ENCODE measurements around the gene KLHDC9. TPM values are rescaled to one million over a fixed set of nuclear protein-coding genes. Genes with fewer than 3 reads are reported as not detected.
A peak's percentile ranks its signal among the peaks of the same experiment; 100 is the strongest.

KLHDC9 gene
- total and polyA plus RNA-seq, 9 of the 15 experiments (the other 6 are each of a cell fraction or from before 2014, with no cell fraction given) = not detected

- TF ChIP-seq AFF4 (CRISPR knock-in tag; IDR thresholded peaks at IDR 0.05) = no peak
- no peak for TF ChIP-seq MCM2 (IDR thresholded peaks at IDR 0.05; ENCODE audit: low read depth)
- no peak for TF ChIP-seq GATA2 (CRISPR knock-in tag; IDR thresholded peaks at IDR 0.05)
- no peak for TF ChIP-seq BACH1 (tag; IDR thresholded peaks at IDR 0.05)
- TF ChIP-seq CREM (IDR thresholded peaks at IDR 0.05; ENCODE audit: low read depth) = 0 out of 2 replicates have a peak, but pooled peaks have one; percentile 5
These were observed 45.3 kb upstream of the KLHDC9 start (continued) for GRCh38 chr1:161052899-161053298.

- ATAC-seq (no peak), FAIRE-seq (no peak), DNase-seq (ENCODE audit: extremely low read depth in 1 of 4, low spot score in 3 of 4) (no peak)
- H3K9me1 ChIP-seq (ENCODE audit: control insufficient read depth, insufficient read depth, low read length) = no peaks in the 10 kb centered on the region
- H2AFZ ChIP-seq (ENCODE audit: low read depth, low read length) = no peak overlapping the region
- H3K27ac ChIP-seq (ENCODE audit: extremely low read depth, low read depth, low read length) = no peak overlapping the region
- intact Hi-C loops (cut with micrococcal nuclease) (no loop called here), in situ Hi-C loops (cut with MboI) (no loop called here)
- H3K36me3 ChIP-seq (ENCODE audit: control insufficient read depth, insufficient read depth, low read length) = no peaks in the 10 kb centered on the region
- no TSS peak for BruUV-seq (replicated peaks)
- no peak overlapping the region for H3K4me3 ChIP-seq
- peak overlapping the region in 1 of 2 experiments; percentile 50; a peak in 1 of 4 replicates for H3K9ac ChIP-seq (ENCODE audit: insufficient read depth in 1 of 2, low read depth in 2 of 2, low read length in 2 of 2)
- ChIA-PET CTCF (ENCODE audit: low intra/inter-chr PET ratio) (no interaction called here), POLR2A (interaction anchor here (2.6 kb wide), 1 partner anchor 9 kb away, joined by 13 read pairs; the partner anchor contains the start of gene USF1)
- no peaks in the 10 kb centered on the region for H3K27me3 ChIP-seq (ENCODE audit: control insufficient read depth in 2 of 2, insufficient read depth in 2 of 2, low read length in 2 of 2)
- peaks cover 0 to 5% of the 10 kb centered on the region in 2 experiments; a peak in 4 of 5 replicates for H3K4me1 ChIP-seq (replicated peaks in 1 of 2; ENCODE audit: control insufficient read depth in 2 of 2, insufficient read depth in 2 of 2, low read length in 2 of 2)
- H3K4me2 ChIP-seq (ENCODE audit: insufficient read depth, low read length) = no peak overlapping the region
- WGBS (ENCODE audit: insufficient coverage, low coverage, missing lambda C conversion rate) = 54% methylated on average over 4 of the region's 4 CpGs
- H4K20me1 ChIP-seq (replicated peaks; ENCODE audit: control insufficient read depth, insufficient read depth, low read length) = no peaks in the 10 kb centered on the region
- no peaks in the 10 kb centered on the region for H3K79me2 ChIP-seq (ENCODE audit: control insufficient read depth, insufficient read depth, low read length)
- H3K9me3 ChIP-seq (replicated peaks; ENCODE audit: control insufficient read depth, insufficient read depth, low read depth, low read length) = no peaks in the 10 kb centered on the region
- TF ChIP-seq HDAC3 (IDR thresholded peaks at IDR 0.05; ENCODE audit: borderline replicate concordance, partially characterized antibody) (no peak), KDM4B (IDR thresholded peaks at IDR 0.05; ENCODE audit: borderline replicate concordance in 2 of 2, low read depth in 1 of 2) (no peak), PATZ1 (CRISPR knock-in tag; IDR thresholded peaks at IDR 0.05; ENCODE audit: borderline replicate concordance) (no peak), SNRNP70 (optimal IDR thresholded peaks at IDR 0.05; ENCODE audit: low read depth, low read length) (no peak), EWSR1 (IDR thresholded peaks at IDR 0.05; ENCODE audit: borderline replicate concordance, low read depth, partially characterized antibody) (no peak), NCOA4 (IDR thresholded peaks at IDR 0.05; ENCODE audit: partially characterized antibody) (no peak), SMAD2 (IDR thresholded peaks at IDR 0.05; ENCODE audit: low read depth, low read length) (no peak), HLTF (IDR thresholded peaks at IDR 0.05) (no peak), ZNF197 (CRISPR knock-in tag; IDR thresholded peaks at IDR 0.05; ENCODE audit: low read depth) (no peak)
These were observed 43.9 kb upstream of the KLHDC9 start for GRCh38 chr1:161054232-161054631.

All from K562 (cell line).